Measurements from ENCODE around the gene METTL16.

METTL16 gene

GRCh38 chr17:2485543-2485942 lies 26.1 kb downstream of the METTL16 start:
- H3K4me3 ChIP-seq (ENCODE audit: low read depth, low read length): no peak overlapping the region
- DNase-seq (ENCODE audit: low read depth): no peak
- no peak for TF ChIP-seq MYC (IDR thresholded peaks at IDR 0.05; ENCODE audit: low read depth, low read length)
- no peak for TF ChIP-seq MAX (IDR thresholded peaks at IDR 0.05; ENCODE audit: low read depth, low read length)
- TF ChIP-seq CTCF (IDR thresholded peaks at IDR 0.05; ENCODE audit: low read depth, low read length): no peak
- no peak for TF ChIP-seq POLR2A (IDR thresholded peaks at IDR 0.05; ENCODE audit: extremely low read depth, insufficient read length)

- TF ChIP-seq POLR2A (IDR thresholded peaks at IDR 0.05; ENCODE audit: extremely low read depth, insufficient read length) (no peak), CTCF (IDR thresholded peaks at IDR 0.05; ENCODE audit: low read depth, low read length) (no peak), MAX (IDR thresholded peaks at IDR 0.05; ENCODE audit: low read depth, low read length) (no peak), MYC (IDR thresholded peaks at IDR 0.05; ENCODE audit: low read depth, low read length) (no peak)
- H3K4me3 ChIP-seq (ENCODE audit: low read depth, low read length): no peak overlapping the region
- DNase-seq (ENCODE audit: low read depth): no peak
These were observed 26.8 kb downstream of the METTL16 start for GRCh38 chr17:2484876-2485275.

GRCh38 chr17:2483084-2483483 lies 28.6 kb downstream of the METTL16 start:
- TF ChIP-seq POLR2A (IDR thresholded peaks at IDR 0.05; ENCODE audit: extremely low read depth, insufficient read length): no peak
- TF ChIP-seq CTCF (IDR thresholded peaks at IDR 0.05; ENCODE audit: low read depth, low read length): no peak
- no peak for TF ChIP-seq MYC (IDR thresholded peaks at IDR 0.05; ENCODE audit: low read depth, low read length)
- no peak for TF ChIP-seq MAX (IDR thresholded peaks at IDR 0.05; ENCODE audit: low read depth, low read length)
- no peak for DNase-seq (ENCODE audit: low read depth)

GRCh38 chr17:2482218-2482617 lies 29.5 kb downstream of the METTL16 start:
- H3K4me3 ChIP-seq (ENCODE audit: low read depth, low read length): no peak overlapping the region
- TF ChIP-seq MAX (IDR thresholded peaks at IDR 0.05; ENCODE audit: low read depth, low read length) (no peak), POLR2A (IDR thresholded peaks at IDR 0.05; ENCODE audit: extremely low read depth, insufficient read length) (no peak), MYC (IDR thresholded peaks at IDR 0.05; ENCODE audit: low read depth, low read length) (no peak), CTCF (IDR thresholded peaks at IDR 0.05; ENCODE audit: low read depth, low read length) (no peak)
- no peak for DNase-seq (ENCODE audit: low read depth)

More at GRCh38 chr17:2483084-2483483, 28.6 kb downstream of the METTL16 start:
- no peak overlapping the region for H3K4me3 ChIP-seq (ENCODE audit: low read depth, low read length)

GRCh38 chr17:2481760-2482159 lies 29.9 kb downstream of the METTL16 start:
- DNase-seq (ENCODE audit: low read depth): no peak
- TF ChIP-seq CTCF (IDR thresholded peaks at IDR 0.05; ENCODE audit: low read depth, low read length) (no peak), MAX (IDR thresholded peaks at IDR 0.05; ENCODE audit: low read depth, low read length) (no peak), MYC (IDR thresholded peaks at IDR 0.05; ENCODE audit: low read depth, low read length) (no peak), POLR2A (IDR thresholded peaks at IDR 0.05; ENCODE audit: extremely low read depth, insufficient read length) (no peak)
- H3K4me3 ChIP-seq (ENCODE audit: low read depth, low read length): no peak overlapping the region

- TF ChIP-seq MYC (IDR thresholded peaks at IDR 0.05; ENCODE audit: low read depth, low read length) (no peak), MAX (IDR thresholded peaks at IDR 0.05; ENCODE audit: low read depth, low read length) (no peak), POLR2A (IDR thresholded peaks at IDR 0.05; ENCODE audit: extremely low read depth, insufficient read length) (no peak), CTCF (IDR thresholded peaks at IDR 0.05; ENCODE audit: low read depth, low read length) (no peak)
- no peak overlapping the region for H3K4me3 ChIP-seq (ENCODE audit: low read depth, low read length)
- DNase-seq (ENCODE audit: low read depth): no peak
These were observed 33.2 kb downstream of the METTL16 start for GRCh38 chr17:2478458-2478857.

Data from NB4 (cell line).